Lung (tissue), 16 donors: ENCODE data around the gene MED6. TPM values are rescaled to one million over a fixed set of nuclear protein-coding genes. Genes with fewer than 3 reads are reported as not detected.

Experiments
- ATAC-seq: fragments of 200-7000 bp; cut with Tn5 transposase; one replicate; pipeline ENCODE4 v1.9.1; 2020; ENCODE audit warnings: moderate number of reproducible peaks; ENCODE audit not compliant: insufficient read depth, low FRiP score
- DNase-seq, 3 donors: peaks; one replicate each; pipeline ENCODE4 v3.0.0-alpha.2; 2013 to 2017
- H3K27ac ChIP-seq, 2 donors: one replicate each; pipeline ENCODE4 v1.5.1; 2013; ENCODE audit warnings: mild to moderate bottlenecking in 2 of 2, moderate library complexity in 2 of 2, control low read depth in 1 of 2, inconsistent platforms in 1 of 2, low read depth in 1 of 2, low read length in 1 of 2
- H3K27me3 ChIP-seq, 3 donors: one replicate each; pipeline ENCODE4 v1.5.1; 2013; ENCODE audit warnings: low read length in 2 of 3; ENCODE audit not compliant: control insufficient read depth in 3 of 3, insufficient read depth in 3 of 3
- H3K36me3 ChIP-seq, 4 donors: one replicate each; pipeline ENCODE4 v1.5.1; 2013; ENCODE audit warnings: low read length in 4 of 4, mild to moderate bottlenecking in 1 of 4, moderate library complexity in 1 of 4; ENCODE audit not compliant: control insufficient read depth in 4 of 4, insufficient read depth in 4 of 4
- H3K4me1 ChIP-seq, 5 donors: one replicate each; pipeline ENCODE4 v1.5.1; 2013; ENCODE audit warnings: low read length in 5 of 5, mild to moderate bottlenecking in 2 of 5, moderate library complexity in 1 of 5; ENCODE audit not compliant: control insufficient read depth in 5 of 5, insufficient read depth in 5 of 5
- H3K4me3 ChIP-seq: one replicate; pipeline ENCODE4 v1.5.1; 2013; ENCODE audit warnings: mild to moderate bottlenecking, control low read depth, moderate library complexity
- H3K9ac ChIP-seq, 2 donors: one replicate each; pipeline ENCODE4 v1.5.1; 2013; ENCODE audit warnings: low read length in 2 of 2, control low read depth in 1 of 2; ENCODE audit not compliant: insufficient read depth in 1 of 2
- H3K9me3 ChIP-seq, 4 donors: one replicate each; pipeline ENCODE4 v1.5.1; 2013; ENCODE audit warnings: low read length in 3 of 4, mild to moderate bottlenecking in 1 of 4, moderate library complexity in 1 of 4; ENCODE audit not compliant: control insufficient read depth in 4 of 4, insufficient read depth in 3 of 4
- WGBS, 2 donors: extraction: QIAGEN DNeasy Blood & Tissue Kit; methylation state at CpG; one replicate each; pipeline ENCODE4 v1.1.7; 2013; 5-methylcytosine and 5-hydroxymethylcytosine counted together
- long read RNA-seq, 5 donors: transcript quantifications; one replicate each; lab custom pipeline, GENCODE V29; 2026
- polyA plus RNA-seq, 2 donors: library from polyadenylated mRNA; stranded (reverse); fragments of 200-250 nt; gene quantifications; one replicate each; pipeline ENCODE4 v1.2.1, GENCODE V29; 2013
- total RNA-seq, 2 donors: library from RNA; depleted of rRNA in 1 of 2; stranded (reverse); fragments of >200 nt in 1 of 2; gene quantifications; one replicate each; pipeline ENCODE4 v1.2.1, GENCODE V29; 2014 to 2021
- TF ChIP-seq, protein P1 (sequence below): IDR thresholded peaks from 2 replicates; pipeline ENCODE4 v1.5.1; 2012; ENCODE audit warnings: mild to moderate bottlenecking; ENCODE audit errors: control extremely low read depth, extremely low read depth
- donor health status: control.
- donor health status: control.
- donor health status: Bipolar disorder and iron deficiency.
- donor health status: healthy.
- donor health status: DM: yes; HTN: yes; CAD: no.

MED6 gene
- total RNA-seq (10 to 100 TPM; 27.0 to 61.9 TPM), polyA plus RNA-seq (10 to 100 TPM; 17.5 to 18.9 TPM)
- long read RNA-seq, donor 1, partial matches to known transcripts: 0 of 7 reads
- long read RNA-seq, donor 1, other reads (novel, unspliced or antisense): 0 of 7 reads
- long read RNA-seq, donor 2, partial matches to known transcripts: 0 of 4 reads
- long read RNA-seq, donor 2, other reads (novel, unspliced or antisense): 0 of 4 reads
- long read RNA-seq, donor 3, partial matches to known transcripts: 0 of 2 reads
- long read RNA-seq, donor 3, other reads (novel, unspliced or antisense): 0 of 2 reads
- long read RNA-seq, donor 4, transcript MED6-201 (8 exons, 1,995 nt): major isoform, 6 of 14 reads
- long read RNA-seq, donor 4, partial matches to known transcripts: 8 of 14 reads
- long read RNA-seq, donor 4, other reads (novel, unspliced or antisense): 0 of 14 reads
- long read RNA-seq, donor 5, transcript MED6-201 (8 exons, 1,995 nt): major isoform, 7 of 10 reads
- long read RNA-seq, donor 5, partial matches to known transcripts: 0 of 10 reads
- long read RNA-seq, donor 5, other reads (novel, unspliced or antisense): 0 of 10 reads

DNA sequence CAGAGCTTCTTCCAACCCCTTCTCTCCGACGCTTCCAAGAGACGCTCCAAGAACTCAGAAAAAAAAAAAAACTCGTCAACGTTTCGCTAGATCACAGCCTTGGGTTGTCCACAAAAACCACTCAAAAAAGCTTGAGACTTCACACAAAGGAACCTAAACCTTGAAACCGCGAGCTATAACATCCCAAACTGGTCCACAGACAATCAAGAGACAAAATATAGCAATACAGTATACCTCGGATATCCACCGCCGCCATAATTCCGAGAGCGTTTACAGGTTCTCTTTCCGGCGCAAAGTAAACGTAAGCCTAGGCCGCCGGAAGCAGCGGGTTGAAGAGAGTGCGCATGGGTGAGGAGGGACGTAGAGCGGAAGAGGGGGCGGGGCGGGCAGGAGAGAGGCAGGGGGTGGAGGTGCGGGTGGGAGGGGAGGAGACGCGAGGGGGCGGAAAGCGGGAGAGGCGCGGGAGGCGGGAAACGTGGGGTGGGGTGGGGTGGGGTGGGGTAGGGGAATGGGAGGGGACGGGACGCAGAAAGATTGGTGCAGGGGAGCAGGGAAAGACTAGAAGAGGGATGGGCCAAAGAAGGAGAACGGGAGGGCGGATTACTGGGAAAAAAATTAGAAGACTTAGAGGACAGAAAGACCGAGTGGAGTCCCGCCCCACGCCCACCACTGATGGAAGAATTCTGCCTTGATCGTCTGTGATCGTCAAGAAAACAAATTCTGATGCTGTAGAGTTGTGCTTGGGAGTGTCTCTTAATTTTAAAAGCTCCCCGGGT, at the start of gene MED6:
Gene MED6, minus strand, starts transcription at position 274 of the 776 bp plus-strand sequence. Its CDS starts 18 bp downstream, at position 256.
- no peaks in the 10 kb centered on the region for H3K27me3 ChIP-seq
- H3K36me3 ChIP-seq: peaks cover 4 to 9% (median 7%) of the 10 kb centered on the region in 4 donors
- WGBS, 2 donors: 1 to 2% methylated on average over 33 to 43 of the region's 43 CpGs
- ATAC-seq: peak; percentile 99
- H3K4me1 ChIP-seq: peaks cover 2 to 12% (median 12%) of the 10 kb centered on the region in 5 donors
- DNase-seq: peak; percentile 95 to 97 (median 97)
- peak within 1 kb of the TSS; percentile 93 to 98 for H3K9ac ChIP-seq
- H3K9me3 ChIP-seq: no peaks in the 10 kb centered on the region
- H3K27ac ChIP-seq: peak within 1 kb of the TSS; percentile 54 to 77
- TF ChIP-seq, protein P1, sequence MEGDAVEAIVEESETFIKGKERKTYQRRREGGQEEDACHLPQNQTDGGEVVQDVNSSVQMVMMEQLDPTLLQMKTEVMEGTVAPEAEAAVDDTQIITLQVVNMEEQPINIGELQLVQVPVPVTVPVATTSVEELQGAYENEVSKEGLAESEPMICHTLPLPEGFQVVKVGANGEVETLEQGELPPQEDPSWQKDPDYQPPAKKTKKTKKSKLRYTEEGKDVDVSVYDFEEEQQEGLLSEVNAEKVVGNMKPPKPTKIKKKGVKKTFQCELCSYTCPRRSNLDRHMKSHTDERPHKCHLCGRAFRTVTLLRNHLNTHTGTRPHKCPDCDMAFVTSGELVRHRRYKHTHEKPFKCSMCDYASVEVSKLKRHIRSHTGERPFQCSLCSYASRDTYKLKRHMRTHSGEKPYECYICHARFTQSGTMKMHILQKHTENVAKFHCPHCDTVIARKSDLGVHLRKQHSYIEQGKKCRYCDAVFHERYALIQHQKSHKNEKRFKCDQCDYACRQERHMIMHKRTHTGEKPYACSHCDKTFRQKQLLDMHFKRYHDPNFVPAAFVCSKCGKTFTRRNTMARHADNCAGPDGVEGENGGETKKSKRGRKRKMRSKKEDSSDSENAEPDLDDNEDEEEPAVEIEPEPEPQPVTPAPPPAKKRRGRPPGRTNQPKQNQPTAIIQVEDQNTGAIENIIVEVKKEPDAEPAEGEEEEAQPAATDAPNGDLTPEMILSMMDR: no peak
- H3K4me3 ChIP-seq: peak within 1 kb of the TSS; percentile 73

DNA sequence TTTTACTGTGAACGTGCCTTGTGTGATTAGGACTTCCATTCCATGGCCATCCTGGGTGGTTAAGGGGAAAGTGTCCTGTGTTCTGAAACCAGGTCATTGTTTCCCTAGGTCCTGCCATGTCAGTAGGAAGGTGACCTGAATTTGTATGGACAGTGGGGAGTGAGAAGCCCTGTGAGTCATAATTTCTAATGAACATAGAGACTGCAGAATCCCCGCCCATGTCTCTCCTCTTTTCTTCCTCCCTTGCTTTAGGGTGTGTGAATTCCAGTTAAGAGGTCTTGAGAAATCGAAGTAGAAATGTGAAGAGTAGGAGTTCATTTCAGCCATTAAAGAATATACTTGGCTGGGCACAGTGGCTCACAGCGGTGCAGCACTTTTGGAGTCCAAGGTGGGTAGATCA, 49.3 kb upstream of the MED6 start:
- Histone ChIP-seq H3K4me3 (no peak overlapping the region), H3K9ac (no peak overlapping the region), H3K36me3 (no peaks in the 10 kb centered on the region), H3K9me3 (no peaks in the 10 kb centered on the region), H3K27ac (no peak overlapping the region), H3K4me1 (peaks cover 0 to 2% (median 0%) of the 10 kb centered on the region in 5 donors), H3K27me3 (peaks cover 0 to 2% (median 0%) of the 10 kb centered on the region in 3 donors)
- DNase-seq (no peak), ATAC-seq (no peak)
- WGBS, 2 donors: 89 to 94% methylated on average over 4 of the region's 4 CpGs
- TF ChIP-seq, protein P1: no peak

DNA sequence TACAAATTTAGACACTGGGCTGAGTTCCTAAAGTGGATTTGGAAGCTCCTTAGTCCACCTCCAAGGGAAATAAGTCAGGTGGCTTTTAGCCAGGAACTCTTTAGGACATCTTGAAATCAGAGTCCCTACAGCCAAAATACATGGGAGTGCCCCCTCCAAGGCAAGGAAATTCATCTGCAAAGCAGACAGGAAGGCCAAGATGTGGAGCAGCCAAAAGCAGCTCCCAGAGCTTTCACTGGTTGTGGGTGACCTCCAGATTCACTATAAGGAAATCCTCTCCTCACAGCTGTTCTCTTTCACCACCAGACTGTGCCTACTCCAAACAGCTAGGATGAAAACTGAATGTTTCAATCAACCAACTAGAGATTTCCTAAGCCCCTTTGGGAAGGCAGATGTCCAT, 47.9 kb upstream of the MED6 start:
- Histone ChIP-seq H3K4me3 (no peak overlapping the region), H3K36me3 (no peaks in the 10 kb centered on the region), H3K27me3 (peaks cover 0 to 12% (median 9%) of the 10 kb centered on the region in 3 donors), H3K27ac (no peak overlapping the region), H3K9me3 (no peaks in the 10 kb centered on the region), H3K4me1 (peaks cover 0 to 3% (median 0%) of the 10 kb centered on the region in 5 donors), H3K9ac (no peak overlapping the region)
- TF ChIP-seq, protein P1: no peak
- DNase-seq: no peak
- no peak for ATAC-seq
